ENCODE results near the gene TMEM273.

- TF ChIP-seq CTCF (conservative IDR thresholded peaks at IDR 0.05 in 1 of 2, IDR thresholded peaks at IDR 0.05 in 1 of 2; ENCODE audit: low read depth in 1 of 2, low read length in 2 of 2) (no peak), EZH2 (IDR thresholded peaks at IDR 0.05; ENCODE audit: low read length, missing control alignments) (no peak)
Observed at GRCh38 chr10:49231086-49231820, 43.1 kb upstream of the TMEM273 start.
